DND-41 (cell line): Measurements from ENCODE around the gene OTOS.

Source experiments
- CTCF ChIP-seq: IDR thresholded peaks from 2 replicates; pipeline ENCODE4 v1.5.1; 2012; ENCODE audit warnings: borderline replicate concordance, low read length, moderate library complexity, mild to moderate bottlenecking; ENCODE audit not compliant: poor library complexity, severe bottlenecking; ENCODE audit errors: extremely low read depth
- EZH2 ChIP-seq: IDR thresholded peaks from 3 replicates; pipeline ENCODE4 v1.6.1; 2012; ENCODE audit warnings: borderline replicate concordance, low read depth, mild to moderate bottlenecking, moderate library complexity, low read length, inconsistent platforms; ENCODE audit not compliant: severe bottlenecking

- no peak for TF ChIP-seq CTCF
- TF ChIP-seq EZH2 = no peak
Observed at GRCh38 chr2:240095556-240096523, 44.6 kb downstream of the OTOS start.
